Subcutaneous adipose tissue (tissue), 4 donors: Measurements from ENCODE around the gene SLC51B. TPM values are rescaled to one million over a fixed set of nuclear protein-coding genes. Genes with fewer than 3 reads are reported as not detected.

Experiments used
- total RNA-seq, 4 donors: library from RNA; depleted of rRNA; stranded (reverse); fragments of >200 nt; gene quantifications; one replicate each; pipeline ENCODE4 v1.1.0, GENCODE V29; 2016
- TF ChIP-seq, protein P1 (sequence below): fragments of 450-650 bp; IDR thresholded peaks from one replicate; pipeline ENCODE4 v1.5.1; 2016; ENCODE audit warnings: low read depth, mild to moderate bottlenecking, control low read depth, antibody characterized with exemption, moderate library complexity

SLC51B gene
- total RNA-seq, 4 donors from 2014 or later, result not detected

DNA sequence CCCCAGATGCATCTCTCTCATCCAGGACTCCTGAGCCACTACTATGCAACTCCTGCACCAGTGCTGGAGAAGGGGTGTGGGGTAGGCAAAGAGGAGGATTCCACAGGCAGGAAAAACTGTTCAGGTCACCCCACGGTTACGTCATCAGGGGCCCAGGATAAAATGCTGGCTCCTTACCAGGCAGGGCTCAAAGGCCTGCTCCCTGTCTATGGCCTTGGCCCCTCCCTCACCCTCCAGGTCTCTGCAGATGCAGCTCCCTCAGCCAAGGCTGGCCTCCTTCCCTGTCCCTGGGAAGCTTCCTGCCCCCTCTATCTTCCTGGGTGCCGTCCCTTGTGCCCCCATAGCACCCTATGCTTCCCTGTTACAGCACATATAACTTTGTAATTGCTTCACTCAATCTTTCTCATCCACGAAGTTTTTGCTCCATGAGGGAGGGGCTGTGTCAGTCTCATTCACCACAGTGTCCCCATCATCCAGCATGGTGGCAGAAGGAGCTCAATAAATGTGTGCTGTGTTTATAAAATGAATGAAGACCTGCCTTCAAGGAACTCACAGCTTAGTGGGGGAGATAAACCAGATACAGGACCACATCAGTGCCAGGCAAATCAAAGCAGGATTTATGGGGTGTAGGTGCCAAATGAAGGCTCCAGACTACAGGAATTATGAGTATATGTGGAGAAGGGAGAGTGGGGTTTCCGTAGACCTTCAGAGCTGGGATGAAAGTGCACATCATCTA, 50.0 kb downstream of the SLC51B start:
- TF ChIP-seq, protein P1, sequence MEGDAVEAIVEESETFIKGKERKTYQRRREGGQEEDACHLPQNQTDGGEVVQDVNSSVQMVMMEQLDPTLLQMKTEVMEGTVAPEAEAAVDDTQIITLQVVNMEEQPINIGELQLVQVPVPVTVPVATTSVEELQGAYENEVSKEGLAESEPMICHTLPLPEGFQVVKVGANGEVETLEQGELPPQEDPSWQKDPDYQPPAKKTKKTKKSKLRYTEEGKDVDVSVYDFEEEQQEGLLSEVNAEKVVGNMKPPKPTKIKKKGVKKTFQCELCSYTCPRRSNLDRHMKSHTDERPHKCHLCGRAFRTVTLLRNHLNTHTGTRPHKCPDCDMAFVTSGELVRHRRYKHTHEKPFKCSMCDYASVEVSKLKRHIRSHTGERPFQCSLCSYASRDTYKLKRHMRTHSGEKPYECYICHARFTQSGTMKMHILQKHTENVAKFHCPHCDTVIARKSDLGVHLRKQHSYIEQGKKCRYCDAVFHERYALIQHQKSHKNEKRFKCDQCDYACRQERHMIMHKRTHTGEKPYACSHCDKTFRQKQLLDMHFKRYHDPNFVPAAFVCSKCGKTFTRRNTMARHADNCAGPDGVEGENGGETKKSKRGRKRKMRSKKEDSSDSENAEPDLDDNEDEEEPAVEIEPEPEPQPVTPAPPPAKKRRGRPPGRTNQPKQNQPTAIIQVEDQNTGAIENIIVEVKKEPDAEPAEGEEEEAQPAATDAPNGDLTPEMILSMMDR, result no peak

DNA sequence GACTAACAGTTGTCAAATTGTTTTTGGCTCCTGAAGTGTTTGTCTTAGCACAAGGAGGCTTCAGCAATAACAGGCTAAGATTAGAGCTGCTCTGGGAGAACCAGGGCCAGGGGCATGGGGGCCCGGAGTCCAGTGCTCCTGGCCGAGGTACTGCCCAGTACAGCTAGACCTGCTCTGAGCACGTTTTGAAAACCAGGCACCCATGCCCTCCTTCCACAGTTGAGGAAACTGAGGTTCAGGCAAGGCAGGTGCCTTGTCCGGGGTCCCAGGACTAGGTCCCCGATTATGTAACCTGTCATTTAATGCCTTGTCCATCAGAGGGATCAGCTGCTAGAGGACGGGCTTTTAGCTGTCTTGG, 50.5 kb downstream of the SLC51B start:
- TF ChIP-seq, protein P1, result no peak

DNA sequence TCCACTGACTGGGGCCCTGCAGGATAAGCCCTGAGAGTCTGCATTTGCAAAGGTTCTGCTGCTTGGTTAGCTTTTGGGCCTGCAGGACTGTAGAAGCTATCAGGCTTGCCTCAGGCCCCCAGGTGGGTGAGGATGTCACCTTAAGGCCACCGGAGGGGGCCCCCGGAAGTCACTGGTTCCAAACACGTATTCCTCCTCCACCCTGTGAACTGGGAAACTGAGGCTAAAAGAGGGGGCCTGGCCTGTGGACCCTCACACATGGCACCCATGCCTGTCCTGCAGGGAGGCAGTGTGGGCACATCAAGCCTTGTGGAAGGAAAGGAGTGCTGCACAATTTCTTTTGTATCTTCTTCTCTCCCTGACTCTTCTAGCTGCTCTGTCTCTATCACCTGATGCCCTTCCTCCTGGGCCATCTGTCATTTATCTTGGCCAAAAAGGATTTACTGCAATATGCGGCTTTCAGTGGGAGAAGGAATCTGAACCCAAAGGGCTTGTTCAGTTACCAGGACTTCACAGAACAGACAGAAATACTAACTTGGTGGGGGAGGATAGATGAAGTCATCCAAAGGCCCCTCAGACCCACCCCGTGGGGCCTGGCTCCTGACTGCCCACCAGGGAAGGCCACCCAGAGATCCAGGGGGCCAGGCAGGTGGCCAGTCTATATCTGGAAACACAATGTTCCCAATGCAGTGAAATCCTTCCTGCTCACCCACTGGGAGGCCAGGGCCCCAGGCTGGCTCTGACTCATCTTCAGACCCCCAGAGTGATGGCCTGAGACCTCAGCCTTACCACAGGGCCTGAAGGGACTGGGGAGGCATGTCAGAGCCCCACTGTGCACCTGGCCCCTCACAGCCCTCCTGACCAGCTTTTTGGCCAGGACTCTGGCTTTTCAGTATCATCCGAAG, 51.5 kb downstream of the SLC51B start:
- TF ChIP-seq, protein P1, result no peak

DNA sequence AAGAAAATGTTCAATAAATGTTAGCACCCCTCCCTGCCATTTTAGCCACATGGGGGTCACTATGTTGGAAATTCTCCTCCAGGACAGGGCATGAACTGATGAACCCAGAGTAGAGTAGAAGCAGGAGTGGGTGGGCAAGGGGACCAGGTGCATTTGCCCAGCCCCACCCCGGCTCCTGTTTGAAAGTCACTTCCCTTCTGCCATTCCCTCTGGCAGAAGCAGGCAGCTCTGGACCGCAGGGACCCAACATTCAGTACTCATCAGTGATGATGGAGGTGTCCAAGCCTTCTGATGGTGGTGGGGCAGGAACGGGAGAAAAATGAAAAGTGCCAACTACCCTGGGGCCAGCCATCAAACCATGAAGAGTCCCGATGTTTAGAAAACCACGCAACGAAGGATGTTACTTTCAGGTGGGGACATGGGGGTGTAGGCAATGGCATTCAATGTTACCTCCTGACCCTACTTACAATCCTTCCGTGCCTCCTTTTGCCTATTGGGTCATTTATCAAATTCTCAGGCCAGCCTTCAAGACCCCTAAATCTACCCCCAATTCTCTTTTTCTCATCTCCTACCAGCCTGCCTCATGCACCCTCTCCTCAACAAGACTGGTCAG, 52.6 kb downstream of the SLC51B start:
- TF ChIP-seq, protein P1, result no peak

DNA sequence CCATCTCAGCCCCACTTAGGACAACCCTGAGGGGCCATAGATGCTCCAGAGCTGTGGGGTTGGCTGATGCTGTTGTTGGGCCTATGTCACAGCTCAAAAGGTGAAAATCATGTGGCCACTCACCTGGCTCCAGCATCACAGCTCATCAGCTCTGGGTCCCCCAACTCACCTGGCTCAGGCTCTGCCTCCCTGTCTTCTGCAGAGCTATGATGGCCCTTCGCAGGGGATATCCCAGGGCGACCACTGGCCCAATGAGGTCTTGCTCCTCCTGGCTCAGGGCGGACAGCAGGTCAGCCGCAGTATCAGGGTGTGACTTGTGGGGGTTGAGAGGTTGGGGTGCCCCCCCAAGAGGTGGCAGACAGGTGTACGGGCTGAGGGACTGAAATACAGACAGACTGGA, 54.1 kb downstream of the SLC51B start:
- TF ChIP-seq, protein P1, result no peak

DNA sequence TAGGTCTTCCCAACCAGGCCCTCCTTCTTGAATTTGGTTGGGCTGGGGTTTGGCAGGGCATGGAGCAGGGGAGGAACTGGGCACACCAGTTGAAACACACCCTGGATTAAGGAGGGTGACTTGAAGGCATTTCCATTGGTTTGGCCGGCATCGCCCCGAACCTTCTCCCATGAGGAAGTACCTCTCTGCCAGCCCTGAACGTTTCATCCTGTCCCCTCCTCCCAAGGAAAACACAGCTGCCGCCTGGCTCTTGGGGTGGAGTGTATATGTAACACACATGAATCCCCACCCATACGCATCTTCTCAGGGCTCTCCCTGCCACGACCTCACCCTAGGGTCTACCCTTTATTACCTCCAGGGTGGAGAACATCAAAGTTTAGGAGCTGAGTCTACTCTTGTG, 55.3 kb downstream of the SLC51B start:
- TF ChIP-seq, protein P1, result no peak

DNA sequence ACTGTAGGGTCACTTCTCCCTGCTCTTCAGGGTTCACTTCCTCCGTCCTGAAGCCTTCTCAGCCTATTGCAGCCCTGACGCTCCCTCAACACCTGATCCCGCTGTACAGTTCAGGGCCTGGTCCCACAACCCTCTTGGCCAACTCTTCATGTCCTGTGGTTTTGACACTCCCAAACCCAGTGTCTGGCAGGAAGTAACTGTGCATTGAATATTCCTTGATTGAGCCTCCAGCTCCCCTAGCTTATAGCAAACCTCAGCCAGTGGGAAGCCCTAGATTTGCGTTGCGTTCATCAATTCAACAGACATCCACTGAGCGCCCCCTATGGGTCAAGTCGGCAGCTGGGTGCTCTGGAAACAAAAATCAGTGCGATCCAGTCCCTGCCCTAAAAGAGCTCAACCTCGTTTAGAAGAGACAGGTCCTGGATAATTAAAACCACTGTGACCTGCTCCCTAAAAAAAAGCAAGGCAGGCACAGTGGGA, 56.3 kb downstream of the SLC51B start:
- TF ChIP-seq, protein P1, result no peak
